SK-N-MC (cell line): ENCODE measurements around the gene HAO2.

ENCODE experiments used
- DNase-seq: peaks from one replicate; pipeline ENCODE4 v3.0.0-alpha.2; 2011; ENCODE audit warnings: low read depth, low spot score
- H3K27ac ChIP-seq: fragments of 200-600 bp; sonication (generic); 2 replicates; pipeline ENCODE4 v1.5.1; 2016; ENCODE audit warnings: mixed run types
- H3K36me3 ChIP-seq: fragments of 200-600 bp; sonication (generic); 2 replicates; pipeline ENCODE4 v1.6.1; 2017; ENCODE audit warnings: antibody characterized with exemption, low read length, mixed read lengths; ENCODE audit not compliant: insufficient read depth
- H3K4me3 ChIP-seq: fragments of 200-600 bp; sonication (generic); 2 replicates; pipeline ENCODE4 v1.5.1; 2016
- H3K9ac ChIP-seq: fragments of 200-600 bp; sonication (generic); 2 replicates; pipeline ENCODE4 v1.8.0; 2017; ENCODE audit warnings: mixed run types, mixed read lengths; ENCODE audit not compliant: insufficient read length
- H3K9me3 ChIP-seq: fragments of 200-600 bp; sonication (generic); 2 replicates; pipeline ENCODE4 v1.6.1; 2017; ENCODE audit warnings: low read depth, mild to moderate bottlenecking, antibody characterized with exemption, low read length, moderate library complexity, mixed read lengths
- EZH2 ChIP-seq: fragments of 200-600 bp; sonication (generic); IDR thresholded peaks from one replicate; pipeline ENCODE4 v1.6.1; 2017; ENCODE audit warnings: antibody characterized with exemption
- FOXP2 ChIP-seq: optimal IDR thresholded peaks from 2 replicates; pipeline ENCODE3; 2011; ENCODE audit warnings: mild to moderate bottlenecking, moderate library complexity; ENCODE audit not compliant: insufficient read depth; ENCODE audit errors: extremely low read length, control extremely low read depth
- POLR2AphosphoS5 ChIP-seq: IDR thresholded peaks from 2 replicates; pipeline ENCODE4 v1.6.1; 2012; ENCODE audit warnings: mild to moderate bottlenecking, low read depth, low read length, borderline replicate concordance

Gene HAO2

GRCh38 chr1:119368554-119368953 lies at the start of gene HAO2:
HAO2 (plus strand) TSS chr1:119368785; CDS start chr1:119381086, 12,301 bp downstream.
- no peaks in the 10 kb centered on the region for H3K36me3 ChIP-seq
- TF ChIP-seq POLR2AphosphoS5 (no peak), EZH2 (no peak), FOXP2 (no peak)
- H3K9me3 ChIP-seq, result no peaks in the 10 kb centered on the region
- H3K9ac ChIP-seq, result no peak within 1 kb of the TSS
- no peak within 1 kb of the TSS for H3K4me3 ChIP-seq
- H3K27ac ChIP-seq, result no peak within 1 kb of the TSS
- no peak for DNase-seq

- DNase-seq, result no peak
- Histone ChIP-seq H3K27ac (no peak overlapping the region), H3K4me3 (no peak overlapping the region), H3K36me3 (no peaks in the 10 kb centered on the region), H3K9ac (no peak overlapping the region), H3K9me3 (no peaks in the 10 kb centered on the region)
- TF ChIP-seq POLR2AphosphoS5 (no peak), FOXP2 (no peak), EZH2 (no peak)
Measured at GRCh38 chr1:119320100-119320499, 48.5 kb upstream of the HAO2 start.

GRCh38 chr1:119321666-119322419 lies 46.7 kb upstream of the HAO2 start:
- Histone ChIP-seq H3K4me3 (no peak overlapping the region), H3K36me3 (no peaks in the 10 kb centered on the region), H3K9ac (no peak overlapping the region), H3K27ac (no peak overlapping the region), H3K9me3 (no peaks in the 10 kb centered on the region)
- no peak for TF ChIP-seq POLR2AphosphoS5
- no peak for TF ChIP-seq FOXP2
- TF ChIP-seq EZH2, result no peak
- no peak for DNase-seq

- no peaks in the 10 kb centered on the region for H3K36me3 ChIP-seq
- no peak overlapping the region for H3K4me3 ChIP-seq
- no peak overlapping the region for H3K27ac ChIP-seq
- DNase-seq, result no peak
- H3K9ac ChIP-seq, result no peak overlapping the region
- H3K9me3 ChIP-seq, result no peaks in the 10 kb centered on the region
- TF ChIP-seq EZH2, result no peak
- no peak for TF ChIP-seq POLR2AphosphoS5
- no peak for TF ChIP-seq FOXP2
Measured at GRCh38 chr1:119323216-119323982, 45.2 kb upstream of the HAO2 start.

GRCh38 chr1:119324198-119324597 lies 44.4 kb upstream of the HAO2 start:
- no peak overlapping the region for H3K4me3 ChIP-seq
- no peak for DNase-seq
- no peaks in the 10 kb centered on the region for H3K36me3 ChIP-seq
- TF ChIP-seq EZH2 (no peak), POLR2AphosphoS5 (no peak), FOXP2 (no peak)
- H3K9me3 ChIP-seq, result no peaks in the 10 kb centered on the region
- no peak overlapping the region for H3K27ac ChIP-seq
- no peak overlapping the region for H3K9ac ChIP-seq

- no peaks in the 10 kb centered on the region for H3K9me3 ChIP-seq
- H3K4me3 ChIP-seq, result no peak overlapping the region
- H3K27ac ChIP-seq, result no peak overlapping the region
Measured at GRCh38 chr1:119326251-119326650, 42.3 kb upstream of the HAO2 start.

GRCh38 chr1:119327094-119327449 lies 41.5 kb upstream of the HAO2 start:
- Histone ChIP-seq H3K27ac (no peak overlapping the region), H3K9me3 (no peaks in the 10 kb centered on the region), H3K9ac (no peak overlapping the region), H3K4me3 (no peak overlapping the region), H3K36me3 (no peaks in the 10 kb centered on the region)
- TF ChIP-seq FOXP2, result no peak
- TF ChIP-seq POLR2AphosphoS5, result no peak
- no peak for DNase-seq

More at GRCh38 chr1:119326251-119326650, 42.3 kb upstream of the HAO2 start:
- no peak for TF ChIP-seq POLR2AphosphoS5
- no peak for TF ChIP-seq EZH2
- no peak for TF ChIP-seq FOXP2
- no peaks in the 10 kb centered on the region for H3K36me3 ChIP-seq
- no peak for DNase-seq
- no peak overlapping the region for H3K9ac ChIP-seq

GRCh38 chr1:119327450-119328155 lies 41.0 kb upstream of the HAO2 start:
- H3K36me3 ChIP-seq, result no peaks in the 10 kb centered on the region
- no peak overlapping the region for H3K4me3 ChIP-seq
- no peaks in the 10 kb centered on the region for H3K9me3 ChIP-seq
- no peak overlapping the region for H3K9ac ChIP-seq
- no peak for DNase-seq
- no peak overlapping the region for H3K27ac ChIP-seq
- TF ChIP-seq POLR2AphosphoS5 (no peak), EZH2 (no peak), FOXP2 (no peak)
